SK-N-SH treated with all-trans-retinoic acid at 6 μM for 48 hours (cell line): ENCODE data around the gene MXRA7.
A peak's percentile ranks its signal among the peaks of the same experiment; 100 is the strongest.

Source experiments
- ATAC-seq: fragments of 200-7000 bp; cut with Tn5 transposase; 3 replicates; pipeline ENCODE4 v1.9.1; 2020; ENCODE audit warnings: mild to moderate bottlenecking, moderate library complexity
- ARNTL ChIP-seq: fragments of 450-650 bp; formaldehyde crosslinking; IDR thresholded peaks from 2 replicates; pipeline ENCODE4 v1.5.0; 2020; ENCODE audit warnings: low read depth, mild to moderate bottlenecking, moderate library complexity, borderline replicate concordance
- BACH2 ChIP-seq: fragments of 250-450 bp; sonication (Bioruptor Pico); IDR thresholded peaks from 2 replicates; pipeline ENCODE4 v1.9.0; 2021; ENCODE audit warnings: mild to moderate bottlenecking, borderline replicate concordance
- CSDC2 ChIP-seq: fragments of 250-450 bp; sonication (Bioruptor Pico); IDR thresholded peaks from 2 replicates; pipeline ENCODE4 v1.5.0; 2020; ENCODE audit warnings: mild to moderate bottlenecking, moderate library complexity
- CSRNP3 ChIP-seq: fragments of 250-450 bp; sonication (Bioruptor Pico); IDR thresholded peaks from 2 replicates; pipeline ENCODE4 v1.5.1; 2021; ENCODE audit warnings: mild to moderate bottlenecking, moderate library complexity
- ESRRG ChIP-seq: fragments of 250-450 bp; sonication (Bioruptor Pico); IDR thresholded peaks from 2 replicates; pipeline ENCODE4 v1.6.1; 2021; ENCODE audit warnings: mild to moderate bottlenecking
- GLIS3 ChIP-seq: fragments of 250-450 bp; sonication (Bioruptor Pico); IDR thresholded peaks from 2 replicates; pipeline ENCODE4 v1.5.0; 2020; ENCODE audit warnings: mild to moderate bottlenecking, moderate library complexity
- ISL1 ChIP-seq: fragments of 250-450 bp; sonication (Bioruptor Pico); IDR thresholded peaks from 2 replicates; pipeline ENCODE4 v2.1.2; 2022; ENCODE audit warnings: mild to moderate bottlenecking, moderate library complexity
- OSR1 ChIP-seq: fragments of 250-450 bp; sonication (Bioruptor Pico); IDR thresholded peaks from 2 replicates; pipeline ENCODE4 v1.8.0; 2022; ENCODE audit warnings: moderate library complexity, mild to moderate bottlenecking, inconsistent platforms
- PPARA ChIP-seq: fragments of 250-450 bp; sonication (Bioruptor Pico); IDR thresholded peaks from 2 replicates; pipeline ENCODE4 v1.5.0; 2020; ENCODE audit warnings: mild to moderate bottlenecking, borderline replicate concordance
- RARB ChIP-seq: fragments of 250-450 bp; sonication (Bioruptor Pico); IDR thresholded peaks from 2 replicates; pipeline ENCODE4 v1.8.0; 2021; ENCODE audit warnings: mild to moderate bottlenecking, moderate library complexity
- SNAI2 ChIP-seq: fragments of 250-450 bp; sonication (Bioruptor Pico); IDR thresholded peaks from 2 replicates; pipeline ENCODE4 v1.5.0; 2020; ENCODE audit warnings: mild to moderate bottlenecking, moderate library complexity
- TCF4 ChIP-seq: fragments of 250-450 bp; sonication (Bioruptor Pico); IDR thresholded peaks from 2 replicates; pipeline ENCODE4 v1.8.0; 2021; ENCODE audit warnings: mild to moderate bottlenecking, moderate library complexity, borderline replicate concordance
- TOX ChIP-seq: fragments of 250-450 bp; sonication (Bioruptor Pico); IDR thresholded peaks from 2 replicates; pipeline ENCODE4 v1.8.0; 2021; ENCODE audit warnings: mild to moderate bottlenecking, moderate library complexity, borderline replicate concordance
- ZC3H10 ChIP-seq: fragments of 250-450 bp; sonication (Bioruptor Pico); IDR thresholded peaks from 2 replicates; pipeline ENCODE4 v1.5.1; 2021; ENCODE audit warnings: mild to moderate bottlenecking, moderate library complexity
- ZFP30 ChIP-seq: fragments of 450-650 bp; formaldehyde crosslinking; IDR thresholded peaks from 2 replicates; pipeline ENCODE4 v1.5.0; 2022; ENCODE audit warnings: mild to moderate bottlenecking, moderate library complexity
- ZNF565 ChIP-seq: fragments of 450-650 bp; formaldehyde crosslinking; conservative IDR thresholded peaks from 2 replicates; pipeline ENCODE4 v1.5.0; 2020; ENCODE audit warnings: low read depth, mild to moderate bottlenecking, moderate library complexity
- ZNF70 ChIP-seq: fragments of 450-650 bp; formaldehyde crosslinking; IDR thresholded peaks from 2 replicates; pipeline ENCODE4 v1.5.0; 2020; ENCODE audit warnings: mild to moderate bottlenecking, moderate library complexity
- ZNF8 ChIP-seq: fragments of 450-650 bp; formaldehyde crosslinking; IDR thresholded peaks from 2 replicates; pipeline ENCODE4 v1.5.0; 2020; ENCODE audit warnings: mild to moderate bottlenecking, moderate library complexity
- TF ChIP-seq, protein P1 (sequence below): fragments of 250-450 bp; sonication (Bioruptor Pico); IDR thresholded peaks from 2 replicates; pipeline ENCODE4 v1.8.0; 2021; ENCODE audit warnings: low read depth, mild to moderate bottlenecking, moderate library complexity, borderline replicate concordance
- TF ChIP-seq, protein P2 (sequence below): fragments of 250-450 bp; sonication (Bioruptor Pico); IDR thresholded peaks from 2 replicates; pipeline ENCODE4 v1.5.0; 2020; ENCODE audit warnings: mild to moderate bottlenecking, moderate library complexity
- TF ChIP-seq, protein P3 (sequence below): fragments of 250-450 bp; sonication (Bioruptor Pico); IDR thresholded peaks from 2 replicates; pipeline ENCODE4 v1.8.0; 2020; ENCODE audit warnings: mild to moderate bottlenecking, moderate library complexity, borderline replicate concordance

The MXRA7 gene

GRCh38 chr17:76720211-76720610 is 9.4 kb upstream of the MXRA7 start (continued):
- no peak for TF ChIP-seq ZFP30 (CRISPR knock-in tag)
- TF ChIP-seq RARB (CRISPR knock-in tag) = no peak
- TF ChIP-seq OSR1 (CRISPR knock-in tag) = no peak
- no peak for TF ChIP-seq ARNTL (CRISPR knock-in tag)
- TF ChIP-seq TCF4 (CRISPR knock-in tag) = no peak
- no peak for TF ChIP-seq ISL1 (CRISPR knock-in tag)
- TF ChIP-seq CSDC2 (CRISPR knock-in tag) = no peak

DNA sequence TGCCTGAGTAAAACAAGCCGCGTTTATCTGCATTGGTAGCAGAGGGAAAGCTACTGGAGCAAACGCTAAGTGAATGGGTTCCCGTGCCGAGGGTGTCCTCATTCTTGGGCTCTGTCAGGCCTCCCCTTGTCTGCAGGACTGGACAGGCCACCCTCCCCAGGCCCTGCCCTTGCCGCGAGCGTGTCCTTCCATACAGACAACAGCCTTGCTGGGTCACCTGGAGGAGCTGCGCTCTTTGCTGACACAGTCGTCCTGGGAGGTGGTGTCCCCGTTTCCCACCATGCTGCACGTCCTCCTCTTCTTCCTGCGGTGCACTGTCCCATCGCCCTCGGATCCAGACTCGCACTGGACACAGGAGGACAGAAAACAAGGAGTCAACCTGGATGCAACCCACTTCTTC is 7.8 kb upstream of the MXRA7 start:
- ATAC-seq = no peak
- TF ChIP-seq ZC3H10 (CRISPR knock-in tag) = no peak
- TF ChIP-seq BACH2 (CRISPR knock-in tag) = no peak
- no peak for TF ChIP-seq TOX (CRISPR knock-in tag)
- no peak for TF ChIP-seq ISL1 (CRISPR knock-in tag)
- no peak for TF ChIP-seq CSRNP3 (CRISPR knock-in tag)
- TF ChIP-seq ZFP30 (CRISPR knock-in tag) = no peak
- no peak for TF ChIP-seq CSDC2 (CRISPR knock-in tag)
- TF ChIP-seq ESRRG (CRISPR knock-in tag) = no peak
- no peak for TF ChIP-seq RARB (CRISPR knock-in tag)
- no peak for TF ChIP-seq ARNTL (CRISPR knock-in tag)
- TF ChIP-seq, protein P1, sequence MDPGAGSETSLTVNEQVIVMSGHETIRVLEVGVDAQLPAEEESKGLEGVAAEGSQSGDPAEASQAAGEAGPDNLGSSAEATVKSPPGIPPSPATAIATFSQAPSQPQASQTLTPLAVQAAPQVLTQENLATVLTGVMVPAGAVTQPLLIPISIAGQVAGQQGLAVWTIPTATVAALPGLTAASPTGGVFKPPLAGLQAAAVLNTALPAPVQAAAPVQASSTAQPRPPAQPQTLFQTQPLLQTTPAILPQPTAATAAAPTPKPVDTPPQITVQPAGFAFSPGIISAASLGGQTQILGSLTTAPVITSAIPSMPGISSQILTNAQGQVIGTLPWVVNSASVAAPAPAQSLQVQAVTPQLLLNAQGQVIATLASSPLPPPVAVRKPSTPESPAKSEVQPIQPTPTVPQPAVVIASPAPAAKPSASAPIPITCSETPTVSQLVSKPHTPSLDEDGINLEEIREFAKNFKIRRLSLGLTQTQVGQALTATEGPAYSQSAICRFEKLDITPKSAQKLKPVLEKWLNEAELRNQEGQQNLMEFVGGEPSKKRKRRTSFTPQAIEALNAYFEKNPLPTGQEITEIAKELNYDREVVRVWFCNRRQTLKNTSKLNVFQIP (CRISPR knock-in tag) = no peak
- TF ChIP-seq ZNF8 (CRISPR knock-in tag) = no peak
- no peak for TF ChIP-seq SNAI2 (CRISPR knock-in tag)
- TF ChIP-seq, protein P2, sequence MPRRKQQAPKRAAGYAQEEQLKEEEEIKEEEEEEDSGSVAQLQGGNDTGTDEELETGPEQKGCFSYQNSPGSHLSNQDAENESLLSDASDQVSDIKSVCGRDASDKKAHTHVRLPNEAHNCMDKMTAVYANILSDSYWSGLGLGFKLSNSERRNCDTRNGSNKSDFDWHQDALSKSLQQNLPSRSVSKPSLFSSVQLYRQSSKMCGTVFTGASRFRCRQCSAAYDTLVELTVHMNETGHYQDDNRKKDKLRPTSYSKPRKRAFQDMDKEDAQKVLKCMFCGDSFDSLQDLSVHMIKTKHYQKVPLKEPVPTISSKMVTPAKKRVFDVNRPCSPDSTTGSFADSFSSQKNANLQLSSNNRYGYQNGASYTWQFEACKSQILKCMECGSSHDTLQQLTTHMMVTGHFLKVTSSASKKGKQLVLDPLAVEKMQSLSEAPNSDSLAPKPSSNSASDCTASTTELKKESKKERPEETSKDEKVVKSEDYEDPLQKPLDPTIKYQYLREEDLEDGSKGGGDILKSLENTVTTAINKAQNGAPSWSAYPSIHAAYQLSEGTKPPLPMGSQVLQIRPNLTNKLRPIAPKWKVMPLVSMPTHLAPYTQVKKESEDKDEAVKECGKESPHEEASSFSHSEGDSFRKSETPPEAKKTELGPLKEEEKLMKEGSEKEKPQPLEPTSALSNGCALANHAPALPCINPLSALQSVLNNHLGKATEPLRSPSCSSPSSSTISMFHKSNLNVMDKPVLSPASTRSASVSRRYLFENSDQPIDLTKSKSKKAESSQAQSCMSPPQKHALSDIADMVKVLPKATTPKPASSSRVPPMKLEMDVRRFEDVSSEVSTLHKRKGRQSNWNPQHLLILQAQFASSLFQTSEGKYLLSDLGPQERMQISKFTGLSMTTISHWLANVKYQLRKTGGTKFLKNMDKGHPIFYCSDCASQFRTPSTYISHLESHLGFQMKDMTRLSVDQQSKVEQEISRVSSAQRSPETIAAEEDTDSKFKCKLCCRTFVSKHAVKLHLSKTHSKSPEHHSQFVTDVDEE = no peak
- no peak for TF ChIP-seq TCF4 (CRISPR knock-in tag)
- TF ChIP-seq, protein P3, sequence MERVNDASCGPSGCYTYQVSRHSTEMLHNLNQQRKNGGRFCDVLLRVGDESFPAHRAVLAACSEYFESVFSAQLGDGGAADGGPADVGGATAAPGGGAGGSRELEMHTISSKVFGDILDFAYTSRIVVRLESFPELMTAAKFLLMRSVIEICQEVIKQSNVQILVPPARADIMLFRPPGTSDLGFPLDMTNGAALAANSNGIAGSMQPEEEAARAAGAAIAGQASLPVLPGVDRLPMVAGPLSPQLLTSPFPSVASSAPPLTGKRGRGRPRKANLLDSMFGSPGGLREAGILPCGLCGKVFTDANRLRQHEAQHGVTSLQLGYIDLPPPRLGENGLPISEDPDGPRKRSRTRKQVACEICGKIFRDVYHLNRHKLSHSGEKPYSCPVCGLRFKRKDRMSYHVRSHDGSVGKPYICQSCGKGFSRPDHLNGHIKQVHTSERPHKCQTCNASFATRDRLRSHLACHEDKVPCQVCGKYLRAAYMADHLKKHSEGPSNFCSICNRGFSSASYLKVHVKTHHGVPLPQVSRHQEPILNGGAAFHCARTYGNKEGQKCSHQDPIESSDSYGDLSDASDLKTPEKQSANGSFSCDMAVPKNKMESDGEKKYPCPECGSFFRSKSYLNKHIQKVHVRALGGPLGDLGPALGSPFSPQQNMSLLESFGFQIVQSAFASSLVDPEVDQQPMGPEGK = no peak
- TF ChIP-seq ZNF565 = no peak
- TF ChIP-seq PPARA (CRISPR knock-in tag) = no peak
- no peak for TF ChIP-seq ZNF70 (CRISPR knock-in tag)
- no peak for TF ChIP-seq GLIS3

DNA sequence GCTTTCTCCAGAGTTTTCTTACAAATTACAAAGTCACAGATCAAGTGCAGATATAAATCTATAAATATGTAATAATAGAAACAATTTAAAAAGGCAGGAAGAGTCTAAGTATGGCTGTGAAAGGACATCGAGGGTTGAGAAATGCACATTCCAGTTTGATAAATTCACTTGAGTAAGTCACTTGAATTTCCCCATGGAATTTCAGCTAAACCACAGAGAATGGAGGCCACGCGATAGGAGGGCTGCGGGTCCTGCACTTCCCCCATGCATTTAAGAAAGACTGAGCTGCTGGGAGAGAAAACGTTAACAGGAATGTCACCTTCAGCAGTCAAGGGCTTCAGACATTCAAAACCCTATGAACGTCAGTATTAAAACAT is 6.1 kb upstream of the MXRA7 start:
- TF ChIP-seq ISL1 (CRISPR knock-in tag) = no peak
- TF ChIP-seq ESRRG (CRISPR knock-in tag) = no peak
- no peak for TF ChIP-seq CSRNP3 (CRISPR knock-in tag)
- no peak for TF ChIP-seq CSDC2 (CRISPR knock-in tag)
- TF ChIP-seq ZNF565 = no peak
- TF ChIP-seq OSR1 (CRISPR knock-in tag) = no peak
- peak; percentile 61 for ATAC-seq
